IMR-90 (cell line): Measurements from ENCODE around the gene VPS41. TPM values are rescaled to one million over a fixed set of nuclear protein-coding genes. Genes with fewer than 3 reads are reported as not detected.

Source experiments
- ATAC-seq: fragments of 200-7000 bp; cut with Tn5 transposase; 2 replicates; pipeline ENCODE4 v1.9.1; 2020; ENCODE audit warnings: low read depth, mild to moderate bottlenecking, moderate library complexity
- BruUV-seq: library from RNA; stranded (reverse); fragments of 400-500 nt; replicated peaks from 2 replicates; lab custom pipeline; 2021; lab: Mats Ljungman, UMichigan
- CTCF ChIA-PET: fragments of 300-600 bp; formaldehyde crosslinking; extraction: SDS; loops from one replicate; lab custom pipeline; 2021; ENCODE audit warnings: antibody characterized with exemption; lab: Yijun Ruan, JAX
- POLR2A ChIA-PET: fragments of 300-600 bp; sonication (Branson Sonifier 250); formaldehyde crosslinking; loops from one replicate; lab custom pipeline; 2022; ENCODE audit warnings: antibody characterized with exemption; ENCODE audit not compliant: unreplicated experiment; lab: Charles Lee
- DNase-seq: peaks from one replicate; pipeline ENCODE4 v3.0.0; 2013
- H2AFZ ChIP-seq: replicated peaks from 2 replicates; pipeline ENCODE3; 2013; ENCODE audit warnings: low read length, mild to moderate bottlenecking; ENCODE audit not compliant: poor library complexity
- H2AK5ac ChIP-seq: 2 replicates; pipeline ENCODE4 v1.6.1; 2013; ENCODE audit warnings: low read depth, low read length, inconsistent platforms
- H2AK9ac ChIP-seq: replicated peaks from 2 replicates; pipeline ENCODE3; 2013; ENCODE audit warnings: mild to moderate bottlenecking, low read depth, low read length, moderate library complexity; ENCODE audit not compliant: poor library complexity
- H2BK120ac ChIP-seq: 2 replicates; pipeline ENCODE4 v1.6.1; 2013; ENCODE audit warnings: low read depth, low read length, inconsistent platforms
- H2BK15ac ChIP-seq: 3 replicates; pipeline ENCODE4 v1.6.1; 2013; ENCODE audit warnings: low read depth, low read length, inconsistent platforms
- H2BK20ac ChIP-seq: 2 replicates; pipeline ENCODE4 v1.6.1; 2013; ENCODE audit warnings: low read depth, mild to moderate bottlenecking, inconsistent platforms, low read length, moderate library complexity
- H2BK5ac ChIP-seq: 2 replicates; pipeline ENCODE4 v1.6.1; 2013; ENCODE audit warnings: mild to moderate bottlenecking, low read depth, low read length, inconsistent platforms; ENCODE audit not compliant: poor library complexity, severe bottlenecking
- H3K14ac ChIP-seq: replicated peaks from 2 replicates; pipeline ENCODE4 v1.6.1; 2013; ENCODE audit warnings: low read depth, low read length, inconsistent platforms
- H3K18ac ChIP-seq: 2 replicates; pipeline ENCODE4 v1.6.1; 2013; ENCODE audit warnings: low read depth, low read length, control low read depth
- H3K23ac ChIP-seq: 2 replicates; pipeline ENCODE4 v1.6.1; 2013; ENCODE audit warnings: low read depth, low read length, inconsistent platforms
- H3K27ac ChIP-seq: 2 replicates; pipeline ENCODE4 v1.5.1; 2013; ENCODE audit warnings: mild to moderate bottlenecking, control low read depth, low read length; ENCODE audit not compliant: insufficient read depth
- H3K27me3 ChIP-seq: 2 replicates; pipeline ENCODE4 v1.6.1; 2013; ENCODE audit warnings: low read length; ENCODE audit not compliant: control insufficient read depth, insufficient read depth
- H3K36me3 ChIP-seq: 2 replicates; pipeline ENCODE4 v1.6.1; 2013; ENCODE audit warnings: low read length, mixed read lengths; ENCODE audit not compliant: control insufficient read depth, insufficient read depth
- H3K4ac ChIP-seq: 2 replicates; pipeline ENCODE4 v1.6.1; 2013; ENCODE audit warnings: low read depth, low read length, inconsistent platforms
- H3K4me1 ChIP-seq: 2 replicates; pipeline ENCODE4 v1.6.1; 2013; ENCODE audit warnings: low read length, mixed read lengths; ENCODE audit not compliant: control insufficient read depth, insufficient read depth
- H3K4me2 ChIP-seq: 2 replicates; pipeline ENCODE4 v1.6.1; 2013; ENCODE audit warnings: low read depth, mild to moderate bottlenecking, control low read depth, low read length, moderate library complexity
- H3K4me3 ChIP-seq: 2 replicates; pipeline ENCODE4 v1.5.1; 2013; ENCODE audit warnings: low read depth, mild to moderate bottlenecking, control low read depth, low read length, moderate library complexity; ENCODE audit not compliant: insufficient read depth
- H3K56ac ChIP-seq: 2 replicates; pipeline ENCODE4 v1.6.1; 2013; ENCODE audit warnings: low read length, inconsistent platforms; ENCODE audit not compliant: insufficient read depth; ENCODE audit errors: extremely low read depth
- H3K79me1 ChIP-seq, 2 experiments: 2 replicates each; pipeline ENCODE4 v1.6.1; 2013; ENCODE audit warnings: low read length in 2 of 2, inconsistent platforms in 1 of 2, low read depth in 1 of 2
- H3K9ac ChIP-seq: 2 replicates; pipeline ENCODE4 v1.6.1; 2013; ENCODE audit warnings: low read depth, low read length, control low read depth
- H3K9me1 ChIP-seq: 2 replicates; pipeline ENCODE4 v1.6.1; 2013; ENCODE audit warnings: low read length, inconsistent platforms; ENCODE audit not compliant: insufficient read depth
- H3K9me3 ChIP-seq: 2 replicates; pipeline ENCODE4 v1.6.1; 2013; ENCODE audit warnings: low read length; ENCODE audit not compliant: control insufficient read depth, insufficient read depth
- H4K20me1 ChIP-seq: 2 replicates; pipeline ENCODE4 v1.6.1; 2013; ENCODE audit warnings: low read length, inconsistent platforms; ENCODE audit not compliant: insufficient read depth
- H4K5ac ChIP-seq: 2 replicates; pipeline ENCODE4 v1.6.1; 2013; ENCODE audit warnings: mild to moderate bottlenecking, low read depth, low read length, control low read depth
- H4K8ac ChIP-seq, 2 experiments: 2 replicates each; pipeline ENCODE4 v1.6.1; 2013; ENCODE audit warnings: low read depth in 2 of 2, low read length in 2 of 2, control low read depth in 1 of 2, inconsistent platforms in 1 of 2
- H4K91ac ChIP-seq: 2 replicates; pipeline ENCODE4 v1.6.1; 2013; ENCODE audit warnings: low read depth, low read length, inconsistent platforms; ENCODE audit not compliant: insufficient read depth
- BHLHE40 ChIP-seq: fragments of 150-350 bp; IDR thresholded peaks from 2 replicates; pipeline ENCODE4 v1.6.1; 2016; ENCODE audit warnings: mild to moderate bottlenecking, low read depth, low read length
- CEBPB ChIP-seq: IDR thresholded peaks from 2 replicates; pipeline ENCODE4 v1.6.1; 2012; ENCODE audit warnings: low read depth, low read length, improper control_type of control experiment
- CHD1 ChIP-seq: IDR thresholded peaks from 2 replicates; pipeline ENCODE4 v1.6.1; 2012; ENCODE audit warnings: low read depth, low read length, improper control_type of control experiment
- FOS ChIP-seq: fragments of 150-350 bp; IDR thresholded peaks from 2 replicates; pipeline ENCODE4 v1.6.1; 2016; ENCODE audit warnings: low read depth, low read length
- MAFK ChIP-seq: IDR thresholded peaks from 2 replicates; pipeline ENCODE4 v1.6.1; 2012; ENCODE audit warnings: low read depth, low read length, improper control_type of control experiment
- MAZ ChIP-seq: IDR thresholded peaks from 2 replicates; pipeline ENCODE4 v1.6.1; 2012; ENCODE audit warnings: low read depth, mild to moderate bottlenecking, low read length, improper control_type of control experiment, moderate library complexity, borderline replicate concordance
- MXI1 ChIP-seq: IDR thresholded peaks from 2 replicates; pipeline ENCODE4 v1.6.1; 2012; ENCODE audit warnings: low read depth, mild to moderate bottlenecking, low read length, moderate library complexity, borderline replicate concordance
- NFE2L2 ChIP-seq: fragments of 150-350 bp; IDR thresholded peaks from 2 replicates; pipeline ENCODE4 v1.6.1; 2016; ENCODE audit warnings: low read depth, mild to moderate bottlenecking, low read length
- POLR2A ChIP-seq: IDR thresholded peaks from 2 replicates; pipeline ENCODE4 v1.6.1; 2012; ENCODE audit warnings: mild to moderate bottlenecking, low read depth, low read length
- RAD21 ChIP-seq: IDR thresholded peaks from 2 replicates; pipeline ENCODE4 v1.6.1; 2012; ENCODE audit warnings: low read length, improper control_type of control experiment
- RCOR1 ChIP-seq: IDR thresholded peaks from 2 replicates; pipeline ENCODE4 v1.6.1; 2012; ENCODE audit warnings: mild to moderate bottlenecking, low read length, improper control_type of control experiment; ENCODE audit not compliant: insufficient replicate concordance
- RFX5 ChIP-seq: IDR thresholded peaks from 2 replicates; pipeline ENCODE4 v1.8.0; 2012; ENCODE audit warnings: low read depth, mild to moderate bottlenecking, low read length, moderate library complexity
- SMC3 ChIP-seq: fragments of 150-350 bp; IDR thresholded peaks from 2 replicates; pipeline ENCODE4 v1.6.1; 2016; ENCODE audit warnings: low read depth, mild to moderate bottlenecking, antibody characterized with exemption, low read length, moderate library complexity
- USF2 ChIP-seq: fragments of 150-350 bp; IDR thresholded peaks from 2 replicates; pipeline ENCODE4 v1.6.1; 2017; ENCODE audit warnings: mild to moderate bottlenecking, antibody characterized with exemption, low read length, low read depth
- WGBS, 2 experiments: methylation state at CpG; one replicate each; pipeline versions ENCODE4 v1.1.5 to v1.1.7; 2013; ENCODE audit warnings: missing lambda C conversion rate in 2 of 2; ENCODE audit not compliant: insufficient read length in 1 of 2; ENCODE audit errors: extremely low coverage in 2 of 2; 5-methylcytosine and 5-hydroxymethylcytosine counted together
- dilution Hi-C: fragments of 300-500 bp; cut with HindIII; formaldehyde crosslinking; loops from one replicate; pipeline ENCODE4 v1.14.3; 2018; ENCODE audit warnings: low sequenced_read_pairs; ENCODE audit not compliant: unreplicated experiment
- in situ Hi-C: fragments of 300-500 bp; cut with MboI; formaldehyde crosslinking; loops from 3 replicates; pipeline ENCODE4 v1.14.3; 2019; ENCODE audit warnings: low sequenced_read_pairs, inconsistent platforms, mixed read lengths
- intact Hi-C: fragments of 100-400 bp; cut with micrococcal nuclease; formaldehyde crosslinking; loops from 2 replicates; pipeline ENCODE4 v1.10.0; 2022
- polyA plus RNA-seq, 3 experiments: library from polyadenylated mRNA; depleted of rRNA; stranded (reverse); fragments of >200 nt; gene quantifications; 2 replicates each; pipeline ENCODE4 v1.2.3, GENCODE V29; 2012; ENCODE audit warnings: low replicate concordance in 1 of 3
- total RNA-seq: library from RNA; depleted of rRNA; stranded (reverse); fragments of >200 nt; gene quantifications from 2 replicates; pipeline ENCODE4 v1.2.3, GENCODE V29; 2012
- TF ChIP-seq, protein P1 (sequence below): conservative IDR thresholded peaks from 2 replicates; pipeline ENCODE4 v1.5.1; 2012; ENCODE audit warnings: mild to moderate bottlenecking, low read depth, low read length, improper control_type of control experiment
- TF ChIP-seq, protein P2 (sequence below): fragments of 150-350 bp; IDR thresholded peaks from 2 replicates; pipeline ENCODE4 v1.6.1; 2016; ENCODE audit warnings: low read depth, mild to moderate bottlenecking, low read length, moderate library complexity, borderline replicate concordance

Gene VPS41
- total and polyA plus RNA-seq, 2 of the 4 experiments (the other 2 are of a cell fraction): 16.0 to 28.0 TPM

DNA sequence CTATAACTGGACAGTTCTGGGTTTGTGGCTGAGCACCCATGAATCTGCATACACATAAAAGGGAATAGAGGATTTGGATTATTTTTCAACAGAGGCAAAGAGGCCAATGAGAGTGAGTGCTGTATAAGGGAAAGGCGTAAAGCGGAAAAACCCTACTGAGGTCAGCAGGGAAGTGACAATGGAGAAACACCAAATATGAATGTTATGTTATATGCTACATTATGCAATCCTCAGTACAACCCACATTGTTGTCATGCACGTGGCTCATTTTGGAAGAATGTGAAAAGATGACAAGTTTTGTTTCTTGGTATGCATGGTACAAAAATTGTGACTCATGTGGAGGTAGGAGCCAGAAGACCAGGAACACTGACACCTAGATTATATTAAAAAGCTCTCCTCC lies 164.2 kb downstream of the VPS41 start:
- peak; percentile 78 for DNase-seq
- Histone ChIP-seq H4K20me1 (no peaks in the 10 kb centered on the region), H3K9me1 (no peaks in the 10 kb centered on the region), H3K23ac (no peak overlapping the region), H3K9ac (no peak overlapping the region), H3K4me1 (no peaks in the 10 kb centered on the region), H3K27ac (no peak overlapping the region), H3K79me1 (no peaks in the 10 kb centered on the region), H4K5ac (no peak overlapping the region), H2AK5ac (no peak overlapping the region), H3K4me3 (no peak overlapping the region), H2BK5ac (no peak overlapping the region), H3K9me3 (no peaks in the 10 kb centered on the region), H3K27me3 (no peaks in the 10 kb centered on the region), H2BK20ac (no peak overlapping the region), H3K56ac (no peak overlapping the region), H3K14ac (no peak overlapping the region), H3K4me2 (no peak overlapping the region), H3K18ac (no peak overlapping the region), H4K8ac (no peak overlapping the region), H2BK120ac (no peak overlapping the region), H2AFZ (no peak overlapping the region), H2BK15ac (no peak overlapping the region), H4K91ac (no peak overlapping the region), H2AK9ac (no peak overlapping the region), H3K4ac (no peak overlapping the region), H3K36me3 (peaks cover 14% of the 10 kb centered on the region)
- intact Hi-C loops (no loop called here), in situ Hi-C loops (no loop called here), dilution Hi-C loops (no loop called here)
- no CpG with 5 or more reads among the region's 3 CpGs for WGBS, 2 experiments
- TF ChIP-seq MXI1 (no peak), POLR2A (no peak), NFE2L2 (no peak), RFX5 (no peak), SMC3 (no peak), USF2 (no peak), MAFK (no peak), MAZ (no peak), CHD1 (no peak), RAD21 (no peak), BHLHE40 (peak; percentile 86), FOS (no peak), RCOR1 (no peak), CEBPB (peak; percentile 95)
- TF ChIP-seq, protein P1, sequence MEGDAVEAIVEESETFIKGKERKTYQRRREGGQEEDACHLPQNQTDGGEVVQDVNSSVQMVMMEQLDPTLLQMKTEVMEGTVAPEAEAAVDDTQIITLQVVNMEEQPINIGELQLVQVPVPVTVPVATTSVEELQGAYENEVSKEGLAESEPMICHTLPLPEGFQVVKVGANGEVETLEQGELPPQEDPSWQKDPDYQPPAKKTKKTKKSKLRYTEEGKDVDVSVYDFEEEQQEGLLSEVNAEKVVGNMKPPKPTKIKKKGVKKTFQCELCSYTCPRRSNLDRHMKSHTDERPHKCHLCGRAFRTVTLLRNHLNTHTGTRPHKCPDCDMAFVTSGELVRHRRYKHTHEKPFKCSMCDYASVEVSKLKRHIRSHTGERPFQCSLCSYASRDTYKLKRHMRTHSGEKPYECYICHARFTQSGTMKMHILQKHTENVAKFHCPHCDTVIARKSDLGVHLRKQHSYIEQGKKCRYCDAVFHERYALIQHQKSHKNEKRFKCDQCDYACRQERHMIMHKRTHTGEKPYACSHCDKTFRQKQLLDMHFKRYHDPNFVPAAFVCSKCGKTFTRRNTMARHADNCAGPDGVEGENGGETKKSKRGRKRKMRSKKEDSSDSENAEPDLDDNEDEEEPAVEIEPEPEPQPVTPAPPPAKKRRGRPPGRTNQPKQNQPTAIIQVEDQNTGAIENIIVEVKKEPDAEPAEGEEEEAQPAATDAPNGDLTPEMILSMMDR: no peak
- TF ChIP-seq, protein P2, sequence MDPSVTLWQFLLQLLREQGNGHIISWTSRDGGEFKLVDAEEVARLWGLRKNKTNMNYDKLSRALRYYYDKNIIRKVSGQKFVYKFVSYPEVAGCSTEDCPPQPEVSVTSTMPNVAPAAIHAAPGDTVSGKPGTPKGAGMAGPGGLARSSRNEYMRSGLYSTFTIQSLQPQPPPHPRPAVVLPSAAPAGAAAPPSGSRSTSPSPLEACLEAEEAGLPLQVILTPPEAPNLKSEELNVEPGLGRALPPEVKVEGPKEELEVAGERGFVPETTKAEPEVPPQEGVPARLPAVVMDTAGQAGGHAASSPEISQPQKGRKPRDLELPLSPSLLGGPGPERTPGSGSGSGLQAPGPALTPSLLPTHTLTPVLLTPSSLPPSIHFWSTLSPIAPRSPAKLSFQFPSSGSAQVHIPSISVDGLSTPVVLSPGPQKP: no peak
- no TSS peak for BruUV-seq
- ATAC-seq: peak; percentile 54
- POLR2A ChIA-PET: no interaction called here
- CTCF ChIA-PET: no interaction called here
